ENCODE results near the gene PIP4K2B. TPM values are rescaled to one million over a fixed set of nuclear protein-coding genes. Genes with fewer than 3 reads are reported as not detected.

The PIP4K2B gene
- total RNA-seq, 1 experiment from 2014 or later = 42.3 TPM

DNA sequence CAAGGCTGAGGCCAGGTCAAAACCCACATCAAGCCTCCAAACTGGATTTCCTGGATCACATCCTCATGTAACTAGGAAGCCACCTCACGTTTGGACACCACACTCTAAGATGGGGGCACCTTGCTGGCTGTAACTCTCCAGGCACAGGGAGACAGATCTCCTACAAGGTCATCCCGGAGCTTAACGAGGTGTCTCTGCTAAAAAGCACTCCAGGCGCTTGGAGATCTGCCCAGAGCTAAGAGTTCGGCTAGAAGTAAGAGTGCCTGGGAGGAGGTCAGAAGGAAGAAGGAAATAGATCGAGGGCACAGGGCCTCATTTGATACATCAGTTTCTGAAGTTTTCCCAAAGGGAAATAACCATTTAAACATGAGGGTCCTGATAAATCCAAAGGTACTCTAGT, 30.9 kb downstream of the PIP4K2B start:
- H3K4me3 ChIP-seq (ENCODE audit: low read depth in 2 of 2, low read length in 2 of 2) = no peak overlapping the region
- BruUV-seq (replicated peaks) = no TSS peak
- TF ChIP-seq REST (IDR thresholded peaks at IDR 0.05; ENCODE audit: insufficient read depth in 1 of 2, low read depth in 2 of 2, low read length in 1 of 2) = no peak
- TF ChIP-seq SIN3A (IDR thresholded peaks at IDR 0.05; ENCODE audit: borderline replicate concordance, insufficient read depth, low read depth, low read length) = no peak
- no peak for TF ChIP-seq TCF7L2 (IDR thresholded peaks at IDR 0.05; ENCODE audit: low read depth, low read length)
- no peak for TF ChIP-seq POLR2AphosphoS5 (IDR thresholded peaks at IDR 0.05; ENCODE audit: low read depth, low read length)
- TF ChIP-seq, protein P1, sequence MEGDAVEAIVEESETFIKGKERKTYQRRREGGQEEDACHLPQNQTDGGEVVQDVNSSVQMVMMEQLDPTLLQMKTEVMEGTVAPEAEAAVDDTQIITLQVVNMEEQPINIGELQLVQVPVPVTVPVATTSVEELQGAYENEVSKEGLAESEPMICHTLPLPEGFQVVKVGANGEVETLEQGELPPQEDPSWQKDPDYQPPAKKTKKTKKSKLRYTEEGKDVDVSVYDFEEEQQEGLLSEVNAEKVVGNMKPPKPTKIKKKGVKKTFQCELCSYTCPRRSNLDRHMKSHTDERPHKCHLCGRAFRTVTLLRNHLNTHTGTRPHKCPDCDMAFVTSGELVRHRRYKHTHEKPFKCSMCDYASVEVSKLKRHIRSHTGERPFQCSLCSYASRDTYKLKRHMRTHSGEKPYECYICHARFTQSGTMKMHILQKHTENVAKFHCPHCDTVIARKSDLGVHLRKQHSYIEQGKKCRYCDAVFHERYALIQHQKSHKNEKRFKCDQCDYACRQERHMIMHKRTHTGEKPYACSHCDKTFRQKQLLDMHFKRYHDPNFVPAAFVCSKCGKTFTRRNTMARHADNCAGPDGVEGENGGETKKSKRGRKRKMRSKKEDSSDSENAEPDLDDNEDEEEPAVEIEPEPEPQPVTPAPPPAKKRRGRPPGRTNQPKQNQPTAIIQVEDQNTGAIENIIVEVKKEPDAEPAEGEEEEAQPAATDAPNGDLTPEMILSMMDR (IDR thresholded peaks at IDR 0.05) = no peak
- intact Hi-C loops (cut with micrococcal nuclease; ENCODE audit: unreplicated experiment) (no loop called here), in situ Hi-C loops (cut with HindIII; ENCODE audit: low pct_unique_long_range_greater_than_20kb, low sequenced_read_pairs) (no loop called here)
- H3K27me3 ChIP-seq (ENCODE audit: control insufficient read depth, insufficient read depth, low read length) = no peaks in the 10 kb centered on the region
- POLR2A ChIA-PET = no interaction called here
- CTCF ChIA-PET = no interaction called here
- H3K9me3 ChIP-seq (ENCODE audit: control insufficient read depth, insufficient read depth, low read depth, low read length) = no peaks in the 10 kb centered on the region
- no peaks in the 10 kb centered on the region; the same call in none of the 2 replicates for H3K36me3 ChIP-seq (ENCODE audit: control insufficient read depth, insufficient read depth, low read length)
- H3K4me1 ChIP-seq (ENCODE audit: control insufficient read depth, insufficient read depth, low read length) = no peaks in the 10 kb centered on the region
- H3K27ac ChIP-seq (ENCODE audit: low read length) = no peak overlapping the region
- no peak for DNase-seq (ENCODE audit: low read depth, low spot score)
- ATAC-seq = no peak

DNA sequence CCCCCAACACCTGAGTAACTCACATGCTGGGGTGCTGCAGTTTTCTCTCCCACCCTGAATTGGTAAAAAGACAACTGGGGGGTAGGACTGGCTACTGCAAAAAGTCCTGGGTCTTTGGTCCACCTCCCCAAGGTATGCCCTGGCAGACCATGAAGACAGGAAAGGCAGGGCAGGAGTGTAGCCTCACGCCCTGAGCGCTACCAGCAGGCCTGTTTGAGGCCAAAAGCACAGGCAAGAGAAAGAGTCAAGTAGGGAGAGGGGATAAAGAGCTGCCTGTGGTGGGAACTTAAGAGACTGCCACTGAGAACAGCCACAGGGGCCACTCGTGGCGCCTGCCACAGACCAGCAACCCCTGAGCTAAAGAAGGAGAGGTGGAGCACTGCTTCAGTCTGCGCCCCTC, 33.0 kb downstream of the PIP4K2B start:
- intact Hi-C loops (cut with micrococcal nuclease; ENCODE audit: unreplicated experiment) (no loop called here), in situ Hi-C loops (cut with HindIII; ENCODE audit: low pct_unique_long_range_greater_than_20kb, low sequenced_read_pairs) (no loop called here)
- Histone ChIP-seq H3K36me3 (ENCODE audit: control insufficient read depth, insufficient read depth, low read length) (peaks cover 4% of the 10 kb centered on the region), H3K27ac (ENCODE audit: low read length) (no peak overlapping the region), H3K4me1 (ENCODE audit: control insufficient read depth, insufficient read depth, low read length) (no peaks in the 10 kb centered on the region), H3K4me3 (ENCODE audit: low read depth in 2 of 2, low read length in 2 of 2) (no peak overlapping the region), H3K27me3 (ENCODE audit: control insufficient read depth, insufficient read depth, low read length) (no peaks in the 10 kb centered on the region), H3K9me3 (ENCODE audit: control insufficient read depth, insufficient read depth, low read depth, low read length) (no peaks in the 10 kb centered on the region)
- TF ChIP-seq REST (IDR thresholded peaks at IDR 0.05; ENCODE audit: insufficient read depth in 1 of 2, low read depth in 2 of 2, low read length in 1 of 2) (no peak), POLR2AphosphoS5 (IDR thresholded peaks at IDR 0.05; ENCODE audit: low read depth, low read length) (no peak), TCF7L2 (IDR thresholded peaks at IDR 0.05; ENCODE audit: low read depth, low read length) (no peak), SIN3A (IDR thresholded peaks at IDR 0.05; ENCODE audit: borderline replicate concordance, insufficient read depth, low read depth, low read length) (no peak)
- TF ChIP-seq, protein P1 (IDR thresholded peaks at IDR 0.05) = no peak
- DNase-seq (ENCODE audit: low read depth, low spot score) (no peak), ATAC-seq (no peak)
- ChIA-PET CTCF (no interaction called here), POLR2A (no interaction called here)
- BruUV-seq (replicated peaks) = no TSS peak

Measured in Panc1 (cell line).